ENCODE data around the gene TLK1. TPM values are rescaled to one million over a fixed set of nuclear protein-coding genes. Genes with fewer than 3 reads are reported as not detected.
A peak's percentile ranks its signal among the peaks of the same experiment; 100 is the strongest.

The TLK1 gene
- total and polyA plus RNA-seq, 9 of the 15 experiments (the other 6 are each of a cell fraction or from before 2014, with no cell fraction given) = 20.2 to 101 (median 40.5) TPM

DNA sequence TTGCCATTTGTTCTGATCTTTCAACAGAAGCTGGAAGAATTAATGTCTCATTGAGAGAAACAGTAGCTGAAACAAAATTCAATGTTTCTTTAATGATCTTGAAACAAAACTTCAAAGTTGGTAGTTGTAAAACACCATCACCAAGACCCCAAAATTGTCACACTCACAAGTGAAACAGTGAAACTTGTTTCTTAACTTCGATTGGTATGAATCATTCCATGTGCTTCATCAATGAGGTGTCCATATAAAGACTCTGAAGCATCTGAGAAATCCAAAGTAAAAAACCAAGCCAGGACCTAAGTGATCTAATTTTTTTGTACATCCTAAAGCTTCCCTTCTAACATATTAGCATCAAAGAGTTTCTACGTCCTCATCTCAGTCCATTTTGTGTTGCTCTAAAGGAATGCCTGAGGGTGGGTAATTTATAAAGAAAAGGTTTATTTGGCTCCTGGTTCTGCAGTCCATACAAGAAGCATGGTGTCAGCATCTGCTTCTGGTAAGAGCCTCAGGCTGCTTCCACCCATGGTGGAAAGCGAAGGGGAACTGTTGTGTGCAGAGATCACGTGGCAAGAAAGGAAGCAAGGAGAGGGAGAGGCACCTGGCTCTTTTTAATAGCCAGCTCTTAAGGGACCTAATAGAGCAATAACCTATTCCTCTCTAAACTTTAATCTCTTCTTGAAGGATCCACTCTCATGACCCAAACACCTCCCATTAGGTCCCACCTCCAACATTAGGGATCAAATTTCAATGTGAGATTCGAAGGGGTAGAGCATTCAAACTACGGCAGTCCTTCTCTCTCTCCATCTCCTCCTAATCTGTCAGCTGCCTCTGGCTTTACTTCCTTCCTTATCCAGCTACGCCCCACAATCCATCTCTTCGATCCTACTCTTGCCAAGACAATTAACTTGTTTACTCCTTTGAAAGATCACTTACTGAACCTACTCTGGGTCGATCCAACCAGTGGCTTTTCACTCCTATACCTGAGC is 20.7 kb upstream of the TLK1 start (continued):
- TF ChIP-seq, protein P1, sequence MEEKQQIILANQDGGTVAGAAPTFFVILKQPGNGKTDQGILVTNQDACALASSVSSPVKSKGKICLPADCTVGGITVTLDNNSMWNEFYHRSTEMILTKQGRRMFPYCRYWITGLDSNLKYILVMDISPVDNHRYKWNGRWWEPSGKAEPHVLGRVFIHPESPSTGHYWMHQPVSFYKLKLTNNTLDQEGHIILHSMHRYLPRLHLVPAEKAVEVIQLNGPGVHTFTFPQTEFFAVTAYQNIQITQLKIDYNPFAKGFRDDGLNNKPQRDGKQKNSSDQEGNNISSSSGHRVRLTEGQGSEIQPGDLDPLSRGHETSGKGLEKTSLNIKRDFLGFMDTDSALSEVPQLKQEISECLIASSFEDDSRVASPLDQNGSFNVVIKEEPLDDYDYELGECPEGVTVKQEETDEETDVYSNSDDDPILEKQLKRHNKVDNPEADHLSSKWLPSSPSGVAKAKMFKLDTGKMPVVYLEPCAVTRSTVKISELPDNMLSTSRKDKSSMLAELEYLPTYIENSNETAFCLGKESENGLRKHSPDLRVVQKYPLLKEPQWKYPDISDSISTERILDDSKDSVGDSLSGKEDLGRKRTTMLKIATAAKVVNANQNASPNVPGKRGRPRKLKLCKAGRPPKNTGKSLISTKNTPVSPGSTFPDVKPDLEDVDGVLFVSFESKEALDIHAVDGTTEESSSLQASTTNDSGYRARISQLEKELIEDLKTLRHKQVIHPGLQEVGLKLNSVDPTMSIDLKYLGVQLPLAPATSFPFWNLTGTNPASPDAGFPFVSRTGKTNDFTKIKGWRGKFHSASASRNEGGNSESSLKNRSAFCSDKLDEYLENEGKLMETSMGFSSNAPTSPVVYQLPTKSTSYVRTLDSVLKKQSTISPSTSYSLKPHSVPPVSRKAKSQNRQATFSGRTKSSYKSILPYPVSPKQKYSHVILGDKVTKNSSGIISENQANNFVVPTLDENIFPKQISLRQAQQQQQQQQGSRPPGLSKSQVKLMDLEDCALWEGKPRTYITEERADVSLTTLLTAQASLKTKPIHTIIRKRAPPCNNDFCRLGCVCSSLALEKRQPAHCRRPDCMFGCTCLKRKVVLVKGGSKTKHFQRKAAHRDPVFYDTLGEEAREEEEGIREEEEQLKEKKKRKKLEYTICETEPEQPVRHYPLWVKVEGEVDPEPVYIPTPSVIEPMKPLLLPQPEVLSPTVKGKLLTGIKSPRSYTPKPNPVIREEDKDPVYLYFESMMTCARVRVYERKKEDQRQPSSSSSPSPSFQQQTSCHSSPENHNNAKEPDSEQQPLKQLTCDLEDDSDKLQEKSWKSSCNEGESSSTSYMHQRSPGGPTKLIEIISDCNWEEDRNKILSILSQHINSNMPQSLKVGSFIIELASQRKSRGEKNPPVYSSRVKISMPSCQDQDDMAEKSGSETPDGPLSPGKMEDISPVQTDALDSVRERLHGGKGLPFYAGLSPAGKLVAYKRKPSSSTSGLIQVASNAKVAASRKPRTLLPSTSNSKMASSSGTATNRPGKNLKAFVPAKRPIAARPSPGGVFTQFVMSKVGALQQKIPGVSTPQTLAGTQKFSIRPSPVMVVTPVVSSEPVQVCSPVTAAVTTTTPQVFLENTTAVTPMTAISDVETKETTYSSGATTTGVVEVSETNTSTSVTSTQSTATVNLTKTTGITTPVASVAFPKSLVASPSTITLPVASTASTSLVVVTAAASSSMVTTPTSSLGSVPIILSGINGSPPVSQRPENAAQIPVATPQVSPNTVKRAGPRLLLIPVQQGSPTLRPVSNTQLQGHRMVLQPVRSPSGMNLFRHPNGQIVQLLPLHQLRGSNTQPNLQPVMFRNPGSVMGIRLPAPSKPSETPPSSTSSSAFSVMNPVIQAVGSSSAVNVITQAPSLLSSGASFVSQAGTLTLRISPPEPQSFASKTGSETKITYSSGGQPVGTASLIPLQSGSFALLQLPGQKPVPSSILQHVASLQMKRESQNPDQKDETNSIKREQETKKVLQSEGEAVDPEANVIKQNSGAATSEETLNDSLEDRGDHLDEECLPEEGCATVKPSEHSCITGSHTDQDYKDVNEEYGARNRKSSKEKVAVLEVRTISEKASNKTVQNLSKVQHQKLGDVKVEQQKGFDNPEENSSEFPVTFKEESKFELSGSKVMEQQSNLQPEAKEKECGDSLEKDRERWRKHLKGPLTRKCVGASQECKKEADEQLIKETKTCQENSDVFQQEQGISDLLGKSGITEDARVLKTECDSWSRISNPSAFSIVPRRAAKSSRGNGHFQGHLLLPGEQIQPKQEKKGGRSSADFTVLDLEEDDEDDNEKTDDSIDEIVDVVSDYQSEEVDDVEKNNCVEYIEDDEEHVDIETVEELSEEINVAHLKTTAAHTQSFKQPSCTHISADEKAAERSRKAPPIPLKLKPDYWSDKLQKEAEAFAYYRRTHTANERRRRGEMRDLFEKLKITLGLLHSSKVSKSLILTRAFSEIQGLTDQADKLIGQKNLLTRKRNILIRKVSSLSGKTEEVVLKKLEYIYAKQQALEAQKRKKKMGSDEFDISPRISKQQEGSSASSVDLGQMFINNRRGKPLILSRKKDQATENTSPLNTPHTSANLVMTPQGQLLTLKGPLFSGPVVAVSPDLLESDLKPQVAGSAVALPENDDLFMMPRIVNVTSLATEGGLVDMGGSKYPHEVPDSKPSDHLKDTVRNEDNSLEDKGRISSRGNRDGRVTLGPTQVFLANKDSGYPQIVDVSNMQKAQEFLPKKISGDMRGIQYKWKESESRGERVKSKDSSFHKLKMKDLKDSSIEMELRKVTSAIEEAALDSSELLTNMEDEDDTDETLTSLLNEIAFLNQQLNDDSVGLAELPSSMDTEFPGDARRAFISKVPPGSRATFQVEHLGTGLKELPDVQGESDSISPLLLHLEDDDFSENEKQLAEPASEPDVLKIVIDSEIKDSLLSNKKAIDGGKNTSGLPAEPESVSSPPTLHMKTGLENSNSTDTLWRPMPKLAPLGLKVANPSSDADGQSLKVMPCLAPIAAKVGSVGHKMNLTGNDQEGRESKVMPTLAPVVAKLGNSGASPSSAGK (IDR thresholded peaks at IDR 0.05) = peak; percentile 73
- TF ChIP-seq, protein P2, sequence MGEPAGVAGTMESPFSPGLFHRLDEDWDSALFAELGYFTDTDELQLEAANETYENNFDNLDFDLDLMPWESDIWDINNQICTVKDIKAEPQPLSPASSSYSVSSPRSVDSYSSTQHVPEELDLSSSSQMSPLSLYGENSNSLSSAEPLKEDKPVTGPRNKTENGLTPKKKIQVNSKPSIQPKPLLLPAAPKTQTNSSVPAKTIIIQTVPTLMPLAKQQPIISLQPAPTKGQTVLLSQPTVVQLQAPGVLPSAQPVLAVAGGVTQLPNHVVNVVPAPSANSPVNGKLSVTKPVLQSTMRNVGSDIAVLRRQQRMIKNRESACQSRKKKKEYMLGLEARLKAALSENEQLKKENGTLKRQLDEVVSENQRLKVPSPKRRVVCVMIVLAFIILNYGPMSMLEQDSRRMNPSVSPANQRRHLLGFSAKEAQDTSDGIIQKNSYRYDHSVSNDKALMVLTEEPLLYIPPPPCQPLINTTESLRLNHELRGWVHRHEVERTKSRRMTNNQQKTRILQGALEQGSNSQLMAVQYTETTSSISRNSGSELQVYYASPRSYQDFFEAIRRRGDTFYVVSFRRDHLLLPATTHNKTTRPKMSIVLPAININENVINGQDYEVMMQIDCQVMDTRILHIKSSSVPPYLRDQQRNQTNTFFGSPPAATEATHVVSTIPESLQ (CRISPR knock-in tag; IDR thresholded peaks at IDR 0.05) = no peak
- TF ChIP-seq, protein P3, sequence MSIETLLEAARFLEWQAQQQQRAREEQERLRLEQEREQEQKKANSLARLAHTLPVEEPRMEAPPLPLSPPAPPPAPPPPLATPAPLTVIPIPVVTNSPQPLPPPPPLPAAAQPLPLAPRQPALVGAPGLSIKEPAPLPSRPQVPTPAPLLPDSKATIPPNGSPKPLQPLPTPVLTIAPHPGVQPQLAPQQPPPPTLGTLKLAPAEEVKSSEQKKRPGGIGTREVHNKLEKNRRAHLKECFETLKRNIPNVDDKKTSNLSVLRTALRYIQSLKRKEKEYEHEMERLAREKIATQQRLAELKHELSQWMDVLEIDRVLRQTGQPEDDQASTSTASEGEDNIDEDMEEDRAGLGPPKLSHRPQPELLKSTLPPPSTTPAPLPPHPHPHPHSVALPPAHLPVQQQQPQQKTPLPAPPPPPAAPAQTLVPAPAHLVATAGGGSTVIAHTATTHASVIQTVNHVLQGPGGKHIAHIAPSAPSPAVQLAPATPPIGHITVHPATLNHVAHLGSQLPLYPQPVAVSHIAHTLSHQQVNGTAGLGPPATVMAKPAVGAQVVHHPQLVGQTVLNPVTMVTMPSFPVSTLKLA (conservative IDR thresholded peaks at IDR 0.05) = peak; percentile 33 to 47; a peak in 3 of 4 replicates
- no peak for TF ChIP-seq ASH1L (IDR thresholded peaks at IDR 0.05; ENCODE audit: borderline replicate concordance, low read depth, partially characterized antibody)
- no peak for TF ChIP-seq ZNF354B (CRISPR knock-in tag; IDR thresholded peaks at IDR 0.05)
- TF ChIP-seq, protein P4, sequence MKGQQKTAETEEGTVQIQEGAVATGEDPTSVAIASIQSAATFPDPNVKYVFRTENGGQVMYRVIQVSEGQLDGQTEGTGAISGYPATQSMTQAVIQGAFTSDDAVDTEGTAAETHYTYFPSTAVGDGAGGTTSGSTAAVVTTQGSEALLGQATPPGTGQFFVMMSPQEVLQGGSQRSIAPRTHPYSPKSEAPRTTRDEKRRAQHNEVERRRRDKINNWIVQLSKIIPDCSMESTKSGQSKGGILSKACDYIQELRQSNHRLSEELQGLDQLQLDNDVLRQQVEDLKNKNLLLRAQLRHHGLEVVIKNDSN (CRISPR knock-in tag; IDR thresholded peaks at IDR 0.05) = peak; percentile 64
- 0 out of 2 replicates have a peak, but pooled peaks have one; percentile 49 for TF ChIP-seq EP400 (IDR thresholded peaks at IDR 0.05)
- no peak for TF ChIP-seq RBM17 (IDR thresholded peaks at IDR 0.05; ENCODE audit: borderline replicate concordance, low read depth, low read length)
- TF ChIP-seq, protein P5, sequence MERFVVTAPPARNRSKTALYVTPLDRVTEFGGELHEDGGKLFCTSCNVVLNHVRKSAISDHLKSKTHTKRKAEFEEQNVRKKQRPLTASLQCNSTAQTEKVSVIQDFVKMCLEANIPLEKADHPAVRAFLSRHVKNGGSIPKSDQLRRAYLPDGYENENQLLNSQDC (CRISPR knock-in tag; IDR thresholded peaks at IDR 0.05) = no peak

All from K562 (cell line).